H9 (cell line): ENCODE results near the gene DAND5. TPM values are rescaled to one million over a fixed set of nuclear protein-coding genes. Genes with fewer than 3 reads are reported as not detected.

Experiments
- DNase-seq: peaks from one replicate; pipeline ENCODE4 v3.0.0-alpha.2; 2017
- H2AFZ ChIP-seq: one replicate; pipeline ENCODE4 v1.6.1; 2013; ENCODE audit warnings: mild to moderate bottlenecking, low read length, control low read depth, moderate library complexity
- H2AK5ac ChIP-seq: 2 replicates; pipeline ENCODE4 v1.6.1; 2013; ENCODE audit warnings: low read length, control low read depth, mixed read lengths; ENCODE audit not compliant: insufficient read length
- H2BK120ac ChIP-seq: one replicate; pipeline ENCODE4 v1.6.1; 2013; ENCODE audit warnings: low read depth, mild to moderate bottlenecking, low read length, control low read depth, inconsistent platforms; ENCODE audit not compliant: poor library complexity, severe bottlenecking
- H2BK12ac ChIP-seq: 2 replicates; pipeline ENCODE4 v1.6.1; 2013; ENCODE audit warnings: low read length, control low read depth, mixed read lengths, low read depth; ENCODE audit not compliant: insufficient read length
- H2BK15ac ChIP-seq: 2 replicates; pipeline ENCODE4 v1.6.1; 2013; ENCODE audit warnings: low read depth, low read length, control low read depth
- H2BK20ac ChIP-seq: one replicate; pipeline ENCODE4 v1.6.1; 2013; ENCODE audit warnings: low read depth, mild to moderate bottlenecking, low read length, control low read depth, inconsistent platforms; ENCODE audit not compliant: poor library complexity, severe bottlenecking
- H2BK5ac ChIP-seq: 2 replicates; pipeline ENCODE4 v1.6.1; 2013; ENCODE audit warnings: low read length, control low read depth, mixed read lengths; ENCODE audit not compliant: insufficient read length
- H3K14ac ChIP-seq: 2 replicates; pipeline ENCODE4 v1.6.1; 2013; ENCODE audit warnings: low read length, control low read depth; ENCODE audit not compliant: insufficient read depth
- H3K18ac ChIP-seq: 2 replicates; pipeline ENCODE4 v1.6.1; 2013; ENCODE audit warnings: low read depth, mild to moderate bottlenecking, mixed read lengths, low read length, control low read depth; ENCODE audit not compliant: insufficient read length
- H3K23ac ChIP-seq: 2 replicates; pipeline ENCODE4 v1.6.1; 2013; ENCODE audit warnings: low read length, control low read depth, mixed read lengths, low read depth; ENCODE audit not compliant: insufficient read length
- H3K23me2 ChIP-seq: 2 replicates; pipeline ENCODE4 v1.6.1; 2013; ENCODE audit warnings: low read depth, mild to moderate bottlenecking, mixed read lengths, low read length, control low read depth; ENCODE audit not compliant: insufficient read length, poor library complexity, severe bottlenecking
- H3K27ac ChIP-seq: 2 replicates; pipeline ENCODE4 v1.5.1; 2013; ENCODE audit warnings: low read length, control low read depth, mixed read lengths, low read depth; ENCODE audit not compliant: insufficient read length
- H3K27me3 ChIP-seq: 2 replicates; pipeline ENCODE4 v1.6.1; 2013; ENCODE audit warnings: low read length, control low read depth, inconsistent platforms; ENCODE audit not compliant: insufficient read depth
- H3K4ac ChIP-seq: 2 replicates; pipeline ENCODE4 v1.6.1; 2013; ENCODE audit warnings: low read depth, mild to moderate bottlenecking, control low read depth, inconsistent platforms, low read length, moderate library complexity
- H3K4me1 ChIP-seq: 2 replicates; pipeline ENCODE4 v1.6.1; 2013; ENCODE audit warnings: low read length, control low read depth, inconsistent platforms; ENCODE audit not compliant: insufficient read depth
- H3K4me2 ChIP-seq: 2 replicates; pipeline ENCODE4 v1.6.1; 2013; ENCODE audit warnings: low read length, control low read depth, mixed read lengths; ENCODE audit not compliant: insufficient read length, insufficient read depth
- H3K56ac ChIP-seq: 2 replicates; pipeline ENCODE4 v1.6.1; 2013; ENCODE audit warnings: low read depth, mild to moderate bottlenecking, mixed read lengths, low read length, control low read depth; ENCODE audit not compliant: insufficient read length
- H3K79me1 ChIP-seq: 2 replicates; pipeline ENCODE4 v1.6.1; 2013; ENCODE audit warnings: low read depth, mild to moderate bottlenecking, moderate library complexity, low read length, control low read depth, inconsistent platforms; ENCODE audit not compliant: insufficient read depth, poor library complexity, severe bottlenecking
- H3K79me2 ChIP-seq: 2 replicates; pipeline ENCODE4 v1.6.1; 2013; ENCODE audit warnings: low read length, control low read depth, inconsistent platforms; ENCODE audit not compliant: insufficient read depth
- H3K9ac ChIP-seq: 2 replicates; pipeline ENCODE4 v1.6.1; 2013; ENCODE audit warnings: low read length, control low read depth, mixed read lengths; ENCODE audit not compliant: insufficient read length; ENCODE audit errors: extremely low read depth
- H3K9me3 ChIP-seq: one replicate; pipeline ENCODE4 v1.6.1; 2013; ENCODE audit warnings: low read depth, low read length, inconsistent platforms; ENCODE audit not compliant: control insufficient read depth
- H3T11ph ChIP-seq: one replicate; pipeline ENCODE4 v1.6.1; 2013; ENCODE audit warnings: mild to moderate bottlenecking, low read length, control low read depth, inconsistent platforms
- H4K20me1 ChIP-seq: one replicate; pipeline ENCODE4 v1.6.1; 2013; ENCODE audit not compliant: control insufficient read depth, insufficient read length, insufficient read depth
- H4K5ac ChIP-seq: 2 replicates; pipeline ENCODE4 v1.6.1; 2013; ENCODE audit warnings: low read depth, mild to moderate bottlenecking, mixed read lengths, low read length, control low read depth; ENCODE audit not compliant: insufficient read length
- H4K8ac ChIP-seq: replicated peaks from 2 replicates; pipeline ENCODE4 v1.6.1; 2013; ENCODE audit warnings: low read length, control low read depth, mixed read lengths, low read depth; ENCODE audit not compliant: insufficient read length
- H4K91ac ChIP-seq: 2 replicates; pipeline ENCODE4 v1.6.1; 2013; ENCODE audit warnings: low read depth, mild to moderate bottlenecking, moderate library complexity, mixed read lengths, low read length, control low read depth; ENCODE audit not compliant: insufficient read length
- H3K27ac Mint-ChIP-seq, 3 experiments: 2 replicates in 2 of 3; 3 replicates in 1 of 3; pipeline ENCODE4 v1.8.0; 2020 to 2021; ENCODE audit warnings: mixed read lengths in 3 of 3, mild to moderate bottlenecking in 1 of 3, moderate library complexity in 1 of 3
- H3K27me3 Mint-ChIP-seq: 2 replicates; pipeline ENCODE4 v1.8.0; 2021; ENCODE audit warnings: low read depth, mild to moderate bottlenecking, moderate library complexity, mixed read lengths
- H3K36me3 Mint-ChIP-seq, 3 experiments: 2 replicates in 2 of 3; 3 replicates in 1 of 3; pipeline ENCODE4 v1.8.0; 2020 to 2021; ENCODE audit warnings: low read depth in 3 of 3, mixed read lengths in 3 of 3; ENCODE audit not compliant: insufficient read depth in 1 of 3
- H3K4me1 Mint-ChIP-seq, 2 experiments: 2 replicates each; pipeline ENCODE4 v1.8.0; 2020; ENCODE audit warnings: mixed read lengths in 2 of 2
- H3K4me3 Mint-ChIP-seq, 2 experiments: 2 replicates in 1 of 2; 3 replicates in 1 of 2; pipeline ENCODE4 v1.8.0; 2020 to 2021; ENCODE audit warnings: mild to moderate bottlenecking in 2 of 2, mixed read lengths in 2 of 2, moderate library complexity in 1 of 2
- H3K9me3 Mint-ChIP-seq, 2 experiments: 2 replicates in 1 of 2; 3 replicates in 1 of 2; pipeline ENCODE4 v1.8.0; 2020; ENCODE audit warnings: mild to moderate bottlenecking in 2 of 2, mixed read lengths in 2 of 2, moderate library complexity in 1 of 2
- WGBS: extraction: QIAGEN DNeasy Blood & Tissue Kit; methylation state at CpG from one replicate; pipeline ENCODE4 v1.1.7; 2013; ENCODE audit warnings: missing lambda C conversion rate, low lambda C conversion rate, mixed read lengths; ENCODE audit not compliant: insufficient read length; ENCODE audit errors: extremely low coverage; 5-methylcytosine and 5-hydroxymethylcytosine counted together
- total RNA-seq: library from RNA; stranded (reverse); gene quantifications from 2 replicates; pipeline ENCODE4 v1.2.1, GENCODE V29; 2021
- TF ChIP-seq, protein P1 (sequence below): fragments of 200-600 bp; sonication (generic); conservative IDR thresholded peaks from 3 replicates; pipeline ENCODE4 v1.8.0; 2021; ENCODE audit warnings: antibody characterized with exemption, mild to moderate bottlenecking

DAND5 gene
- total RNA-seq, 1 experiment from 2014 or later: 0.11 TPM

DNA sequence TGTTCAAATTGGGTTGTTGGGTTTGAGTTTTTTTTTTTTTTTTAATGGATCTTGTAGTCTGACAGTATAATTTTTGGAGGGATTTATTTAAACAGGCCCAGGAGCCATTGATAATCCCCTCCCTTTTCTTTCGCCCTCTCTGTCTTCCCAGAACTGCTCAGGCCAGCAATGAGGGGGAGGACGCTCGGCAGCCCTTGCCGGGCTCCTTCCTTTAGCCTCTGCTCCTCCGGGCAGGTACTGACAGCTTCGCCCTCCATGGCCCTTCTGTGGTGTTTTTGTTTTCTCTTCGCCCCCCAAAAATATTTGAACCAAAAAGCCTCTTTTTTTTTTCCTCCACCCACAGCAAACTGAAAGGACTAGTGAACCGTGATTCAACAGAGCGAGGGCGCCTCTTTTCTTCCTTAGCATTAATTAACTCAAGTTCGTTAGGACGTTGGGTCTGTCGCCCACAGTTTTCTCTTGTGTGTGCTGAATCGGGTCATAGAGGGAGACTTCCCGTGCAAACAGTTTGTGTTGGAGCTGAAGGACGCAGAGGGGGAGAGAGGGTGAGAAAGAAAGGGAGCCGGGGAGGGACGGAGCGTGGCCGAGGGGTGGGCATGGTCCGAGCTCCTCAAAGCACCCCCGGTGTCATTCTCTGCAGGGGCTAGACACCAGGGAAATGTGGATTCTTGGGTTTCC, 47.4 kb downstream of the DAND5 start:
- Histone ChIP-seq H3K27me3 (peaks cover 87% of the 10 kb centered on the region), H3K14ac (no peak overlapping the region), H3K23ac (no peak overlapping the region), H2BK15ac (no peak overlapping the region), H3K18ac (no peak overlapping the region), H3K79me1 (no peaks in the 10 kb centered on the region), H4K5ac (no peak overlapping the region), H2BK20ac (no peak overlapping the region), H3K56ac (no peak overlapping the region), H3K4me2 (peak overlapping the region; percentile 18), H2AFZ (no peak overlapping the region), H4K20me1 (peaks cover 2% of the 10 kb centered on the region), H3K4me1 (peaks cover 8% of the 10 kb centered on the region), H3K23me2 (no peaks in the 10 kb centered on the region), H3K79me2 (no peaks in the 10 kb centered on the region), H3T11ph (no peak overlapping the region), H3K9me3 (no peaks in the 10 kb centered on the region), H3K4ac (no peak overlapping the region), H2AK5ac (no peak overlapping the region), H2BK5ac (no peak overlapping the region), H2BK120ac (no peak overlapping the region), H3K9ac (no peak overlapping the region), H2BK12ac (no peak overlapping the region), H4K8ac (no peak overlapping the region), H4K91ac (no peak overlapping the region), H3K27ac (no peak overlapping the region)
- peaks cover 4 to 13% of the 10 kb centered on the region in 2 experiments; a peak in 4 of 5 replicates for H3K9me3 Mint-ChIP-seq
- H3K27ac Mint-ChIP-seq: no peak overlapping the region
- peaks cover 48 to 82% of the 10 kb centered on the region in 2 experiments for H3K4me1 Mint-ChIP-seq
- no peaks in the 10 kb centered on the region for H3K36me3 Mint-ChIP-seq
- peaks cover 100% of the 10 kb centered on the region for H3K27me3 Mint-ChIP-seq
- DNase-seq: no peak
- WGBS: no CpG with 5 or more reads among the region's 22 CpGs
- H3K4me3 Mint-ChIP-seq: peak overlapping the region in 1 of 2 experiments; percentile 53; a peak in 3 of 5 replicates
- TF ChIP-seq, protein P1, sequence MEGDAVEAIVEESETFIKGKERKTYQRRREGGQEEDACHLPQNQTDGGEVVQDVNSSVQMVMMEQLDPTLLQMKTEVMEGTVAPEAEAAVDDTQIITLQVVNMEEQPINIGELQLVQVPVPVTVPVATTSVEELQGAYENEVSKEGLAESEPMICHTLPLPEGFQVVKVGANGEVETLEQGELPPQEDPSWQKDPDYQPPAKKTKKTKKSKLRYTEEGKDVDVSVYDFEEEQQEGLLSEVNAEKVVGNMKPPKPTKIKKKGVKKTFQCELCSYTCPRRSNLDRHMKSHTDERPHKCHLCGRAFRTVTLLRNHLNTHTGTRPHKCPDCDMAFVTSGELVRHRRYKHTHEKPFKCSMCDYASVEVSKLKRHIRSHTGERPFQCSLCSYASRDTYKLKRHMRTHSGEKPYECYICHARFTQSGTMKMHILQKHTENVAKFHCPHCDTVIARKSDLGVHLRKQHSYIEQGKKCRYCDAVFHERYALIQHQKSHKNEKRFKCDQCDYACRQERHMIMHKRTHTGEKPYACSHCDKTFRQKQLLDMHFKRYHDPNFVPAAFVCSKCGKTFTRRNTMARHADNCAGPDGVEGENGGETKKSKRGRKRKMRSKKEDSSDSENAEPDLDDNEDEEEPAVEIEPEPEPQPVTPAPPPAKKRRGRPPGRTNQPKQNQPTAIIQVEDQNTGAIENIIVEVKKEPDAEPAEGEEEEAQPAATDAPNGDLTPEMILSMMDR: no peak
